Left lobe of liver (tissue), 2 donors: Measurements from ENCODE around the gene PREX1. TPM values are rescaled to one million over a fixed set of nuclear protein-coding genes. Genes with fewer than 3 reads are reported as not detected.
"Not testable (repeated sequence)": the region's sequence is repeated elsewhere in the genome, so short reads cannot be mapped to it uniquely, and the experiment has no call there.

Experiments
- ATAC-seq: fragments of 200-7000 bp; cut with Tn5 transposase; one replicate; pipeline ENCODE4 v1.9.1; 2020; ENCODE audit warnings: mild to moderate bottlenecking, moderate library complexity
- DNase-seq: peaks from one replicate; pipeline ENCODE4 v3.0.0-alpha.2; 2020; ENCODE audit warnings: low spot score
- total RNA-seq: library from RNA; stranded (reverse); gene quantifications from one replicate; pipeline ENCODE4 v1.2.1, GENCODE V29; 2021
- donor health status: DM: no; HTN: no; CAD: no; lungs with moderate emphysema.
- donor health status: DM: no; HTN: yes; CAD: no.

The PREX1 gene
- total RNA-seq, 1 donor from 2014 or later = 5.8 TPM

DNA sequence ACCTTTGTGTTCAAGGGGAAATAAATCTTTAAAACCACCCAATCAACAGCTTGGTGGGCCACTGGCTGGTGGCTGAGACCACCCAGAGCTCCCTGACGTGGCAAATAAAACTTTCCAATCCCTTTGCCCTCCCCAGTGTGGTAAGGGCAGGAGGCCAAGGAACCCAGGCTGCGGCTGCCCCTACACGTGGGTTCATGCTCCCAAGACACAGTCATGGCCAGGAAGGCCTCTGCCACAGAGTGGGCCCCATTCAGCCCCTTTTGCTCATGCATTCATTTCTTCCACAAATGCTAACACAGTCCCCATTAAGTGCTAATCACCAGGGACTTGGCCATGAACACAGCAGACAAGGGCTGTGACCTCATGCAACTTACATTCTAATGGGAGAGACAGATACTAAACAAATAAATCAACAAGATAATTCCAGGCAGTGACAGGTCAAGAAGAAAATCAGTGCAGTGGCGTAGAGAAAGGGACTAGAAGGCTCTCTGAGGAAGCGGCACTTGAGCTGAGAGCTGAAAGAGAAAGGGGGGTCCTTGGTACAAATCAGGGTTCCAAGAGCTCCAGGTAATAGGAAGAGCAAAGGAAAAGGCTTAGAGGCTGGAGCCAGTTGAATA, 13.8 kb downstream of the PREX1 start:
- DNase-seq (no peak), ATAC-seq (no peak)

DNA sequence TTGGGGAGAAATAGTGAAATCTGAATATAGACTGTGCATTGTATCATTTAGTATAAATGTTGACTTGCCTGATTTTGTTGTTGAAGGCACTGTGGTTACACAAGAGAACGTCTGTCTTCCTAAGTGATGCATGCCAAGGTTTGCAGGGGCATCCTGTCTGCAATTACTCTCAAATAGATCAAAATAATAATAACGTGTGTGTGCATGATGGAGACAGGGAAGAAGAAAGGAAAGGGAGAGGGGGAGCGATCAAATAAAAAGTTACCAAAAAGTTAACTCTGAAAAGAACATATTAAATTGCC, 14.4 kb downstream of the PREX1 start:
- ATAC-seq (no peak), DNase-seq (no peak)

DNA sequence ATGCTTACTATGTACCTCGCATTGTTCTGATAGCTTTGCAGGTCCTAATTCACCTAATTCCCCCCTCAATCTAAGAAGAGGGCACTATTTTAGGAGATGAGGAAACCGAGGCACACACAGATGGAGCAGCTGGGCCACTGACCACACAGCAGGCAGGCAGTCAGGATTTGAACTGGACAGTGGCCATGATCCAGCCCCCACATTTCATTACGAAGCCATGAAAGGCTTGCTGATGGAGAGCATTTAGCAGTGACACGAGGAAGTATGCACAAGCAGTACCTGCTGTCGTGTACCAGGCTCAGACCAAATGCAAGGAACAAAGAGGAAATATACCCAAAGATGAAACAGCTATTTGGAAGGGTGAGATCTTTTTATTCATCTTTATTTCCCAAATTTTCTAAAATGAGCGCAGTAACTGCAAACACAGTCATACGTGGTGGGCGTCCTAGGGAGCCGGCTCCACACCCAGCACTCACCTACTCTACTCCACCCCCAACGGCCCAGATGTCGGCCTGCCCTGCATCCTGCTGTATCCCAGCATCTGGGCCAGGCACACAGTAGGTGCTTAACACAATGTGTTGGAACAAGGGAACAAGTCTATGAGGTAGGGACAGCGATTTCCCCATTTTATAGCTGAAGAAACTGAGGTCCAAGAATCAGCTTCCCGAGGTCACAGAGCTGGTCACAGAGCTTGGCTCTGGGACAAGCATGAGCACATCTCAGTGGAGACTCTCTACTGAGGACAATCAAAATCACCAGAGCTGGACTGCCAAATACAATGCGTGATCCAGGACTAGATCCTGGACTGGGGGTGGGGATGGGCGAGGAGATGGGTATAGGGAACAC, 15.0 kb downstream of the PREX1 start:
- DNase-seq (no peak), ATAC-seq (no peak)

DNA sequence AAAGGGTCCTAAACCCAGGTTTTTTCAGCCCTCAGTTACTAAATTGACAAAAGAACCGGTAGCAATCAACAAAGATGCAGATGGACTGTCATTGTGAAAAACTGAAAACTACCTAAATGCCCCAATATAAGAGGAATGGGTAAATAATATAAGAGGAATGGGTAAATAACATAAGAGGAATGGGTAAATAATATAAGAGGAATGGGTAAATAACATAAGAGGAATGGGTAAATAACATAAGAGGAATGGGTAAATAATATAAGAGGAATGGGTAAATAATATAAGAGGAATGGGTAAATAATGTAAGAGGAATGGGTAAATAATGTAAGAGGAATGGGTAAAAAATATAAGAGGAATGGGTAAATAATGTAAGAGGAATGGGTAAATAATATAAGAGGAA, 15.7 kb downstream of the PREX1 start:
- not testable (repeated sequence) for DNase-seq, ATAC-seq

DNA sequence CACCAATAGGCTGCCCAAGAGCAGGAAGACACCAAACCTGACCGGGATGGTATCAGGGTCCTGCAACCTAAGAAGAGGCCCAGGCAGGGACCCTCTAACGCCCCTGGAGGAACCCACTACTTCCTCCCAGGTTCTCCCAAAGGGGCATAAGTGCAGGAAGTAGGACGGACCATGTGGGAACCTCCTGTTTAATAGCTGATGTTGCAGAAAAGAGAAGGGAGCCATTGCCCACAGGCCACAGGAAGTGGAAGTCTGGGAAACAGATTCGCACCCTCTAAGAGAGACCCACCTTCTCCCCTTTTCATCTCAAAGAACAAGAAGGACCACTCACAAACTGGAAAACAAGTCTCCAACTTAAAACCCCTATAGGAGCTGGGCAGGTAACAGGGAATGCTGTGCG, 18.1 kb downstream of the PREX1 start:
- ATAC-seq (no peak), DNase-seq (no peak)

DNA sequence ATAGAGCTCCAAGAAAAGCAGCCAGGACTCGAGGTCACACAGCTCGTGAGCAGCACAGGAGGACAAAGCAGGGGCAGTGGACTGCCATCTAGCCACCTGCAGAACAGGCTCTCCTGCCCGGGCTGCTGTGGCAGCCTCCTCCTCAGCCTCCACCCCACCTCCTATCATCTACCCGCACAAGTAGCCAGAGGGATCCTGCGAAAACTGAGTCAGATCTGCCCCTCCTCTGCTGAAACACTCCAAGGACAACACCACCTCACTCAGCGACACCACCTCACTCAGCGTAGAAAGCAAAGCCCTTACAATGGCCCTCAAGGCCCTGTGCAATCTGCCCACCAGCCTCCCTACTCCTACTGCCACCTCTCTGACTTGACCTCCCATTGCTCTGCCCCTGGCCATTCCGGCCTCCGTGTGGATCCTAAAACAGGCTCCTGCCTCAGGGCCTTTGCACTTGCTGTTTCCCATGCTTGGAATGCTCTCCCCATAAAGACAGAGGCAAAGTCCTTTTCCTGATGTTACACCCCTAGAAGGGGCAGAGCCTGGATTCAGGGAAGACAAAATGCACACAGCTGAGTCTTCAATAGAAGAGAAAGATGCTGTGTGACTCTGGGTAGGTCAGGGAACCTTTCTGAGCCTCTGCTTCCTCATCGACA, 19.3 kb downstream of the PREX1 start:
- ATAC-seq = no peak
- no peak for DNase-seq

DNA sequence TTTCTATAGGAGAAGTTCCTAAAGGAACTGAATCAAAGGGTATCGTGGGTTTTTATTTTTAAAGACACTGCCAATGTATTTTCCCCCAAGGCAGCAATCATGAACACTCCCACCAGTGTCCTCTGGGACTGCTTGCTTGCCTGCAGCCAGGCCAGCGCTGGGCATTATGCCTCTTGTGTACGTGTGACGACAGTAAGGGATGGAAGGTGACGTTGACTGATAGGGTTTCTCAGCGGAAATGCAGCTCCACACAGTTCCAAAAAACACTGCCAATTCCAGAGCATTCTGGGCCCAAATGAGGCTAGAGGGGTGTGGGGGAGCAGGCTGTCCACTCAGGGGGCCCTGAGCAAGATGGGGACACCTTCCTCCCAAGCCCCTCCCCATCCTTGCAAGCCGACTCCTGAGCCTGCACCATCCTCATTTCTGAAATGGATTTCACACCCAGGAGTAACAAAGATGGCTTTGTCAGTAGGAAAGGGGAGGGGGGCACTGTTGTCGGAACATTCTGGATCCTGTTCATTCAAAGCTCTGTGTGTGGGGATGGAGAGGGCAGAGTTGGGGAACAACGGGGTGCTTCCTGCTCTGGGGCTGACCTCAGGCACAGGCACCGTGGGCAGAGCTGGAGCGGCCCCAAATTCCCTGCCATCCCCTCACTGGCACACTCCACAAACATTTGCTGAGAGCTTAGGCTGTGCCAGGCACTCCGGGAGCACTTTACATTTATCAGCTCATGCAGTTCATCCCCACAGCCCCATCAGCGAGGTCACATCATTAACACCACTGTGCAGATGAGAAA, 20.0 kb downstream of the PREX1 start:
- DNase-seq (no peak), ATAC-seq (no peak)

DNA sequence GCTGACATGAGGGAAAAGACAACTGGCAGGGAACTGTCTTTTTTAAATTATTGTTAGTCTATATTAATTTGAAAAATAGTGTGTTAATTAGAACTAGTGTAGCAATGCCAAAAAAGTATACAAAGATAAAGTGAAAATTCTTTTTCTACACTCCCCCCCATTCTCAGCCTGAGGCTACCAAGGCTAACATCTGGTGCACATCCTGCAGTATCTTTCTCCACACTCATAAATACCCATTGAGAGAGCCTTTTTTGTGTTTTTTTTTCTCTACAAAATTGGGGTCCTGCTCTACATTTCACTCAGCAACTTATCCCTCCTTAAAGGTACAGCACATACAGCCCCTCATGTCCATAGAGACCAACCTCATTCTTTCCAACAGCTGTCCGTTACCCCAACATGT, 20.7 kb downstream of the PREX1 start:
- no peak for DNase-seq
- no peak for ATAC-seq

DNA sequence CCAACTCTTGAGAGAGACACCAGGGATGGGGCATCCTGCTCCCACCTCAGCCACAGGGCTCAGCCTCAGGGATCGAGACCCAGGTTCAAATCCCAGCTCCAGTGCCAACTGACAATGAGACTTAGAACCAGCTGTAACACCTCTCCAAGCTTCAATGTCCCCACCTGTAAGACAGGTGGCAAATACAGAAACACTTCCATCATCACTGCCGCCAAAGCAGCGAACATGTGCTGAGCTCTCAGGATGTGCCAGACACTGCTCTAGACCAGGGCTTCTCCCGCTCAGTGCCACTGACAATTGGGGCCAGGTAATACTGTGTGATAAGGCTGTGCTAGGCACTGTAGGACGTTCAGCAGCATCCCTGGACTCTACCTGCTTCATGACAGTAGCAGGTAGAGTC, 22.1 kb downstream of the PREX1 start:
- DNase-seq (no peak), ATAC-seq (no peak)

DNA sequence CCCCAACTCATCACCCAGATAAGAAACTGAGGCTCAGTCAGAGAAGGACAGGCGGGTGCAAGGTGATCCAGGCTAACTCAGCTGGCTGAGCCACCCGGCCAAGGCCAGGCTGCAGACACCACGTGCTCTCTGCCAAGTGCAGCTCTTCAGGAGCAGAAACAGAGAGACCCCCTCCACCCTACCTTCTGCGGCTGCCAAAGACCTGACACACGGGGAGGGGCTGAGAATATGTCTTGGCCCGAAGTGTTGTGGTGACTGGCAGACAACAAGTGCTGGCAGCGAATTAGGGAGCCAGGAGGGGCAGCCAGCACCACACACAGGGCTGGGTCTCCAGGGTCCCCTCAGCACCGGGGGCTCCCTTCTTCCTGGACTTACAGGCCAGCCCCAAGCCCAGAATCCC, 22.5 kb downstream of the PREX1 start:
- no peak for DNase-seq
- ATAC-seq = no peak

DNA sequence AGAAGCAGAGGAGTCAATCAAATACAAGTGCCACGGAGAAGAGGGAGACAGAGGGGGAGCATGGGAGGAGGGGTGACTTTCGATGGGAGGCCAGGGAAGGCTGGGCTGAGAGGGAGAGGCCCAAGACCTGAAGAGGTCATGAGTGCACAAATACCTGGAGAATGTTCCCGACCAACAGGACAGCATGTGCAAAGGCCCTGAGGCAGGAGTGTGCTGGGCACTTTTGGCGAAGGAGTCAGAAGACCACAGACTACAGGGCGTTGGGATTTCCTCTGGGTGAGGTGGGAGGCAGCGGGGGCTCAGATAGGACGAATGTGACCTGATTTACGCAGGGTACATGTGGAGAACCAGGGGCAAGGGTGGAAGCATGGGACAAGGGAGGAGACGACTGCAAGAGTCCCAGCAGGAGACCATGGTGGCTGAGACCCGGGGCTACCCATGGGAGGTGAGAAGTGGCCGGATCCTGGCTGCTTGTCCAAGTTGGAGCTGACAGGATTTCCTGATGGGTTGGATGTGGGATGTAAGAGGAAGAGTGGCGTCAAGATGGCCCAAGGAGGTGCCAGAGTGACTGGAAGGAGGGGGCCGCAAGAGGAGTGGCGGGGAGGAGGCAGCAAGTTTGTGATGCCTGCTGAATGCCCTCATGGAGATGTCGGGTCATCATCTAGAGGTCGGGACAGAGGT, 23.4 kb downstream of the PREX1 start:
- DNase-seq = no peak
- peak; percentile 46 for ATAC-seq

DNA sequence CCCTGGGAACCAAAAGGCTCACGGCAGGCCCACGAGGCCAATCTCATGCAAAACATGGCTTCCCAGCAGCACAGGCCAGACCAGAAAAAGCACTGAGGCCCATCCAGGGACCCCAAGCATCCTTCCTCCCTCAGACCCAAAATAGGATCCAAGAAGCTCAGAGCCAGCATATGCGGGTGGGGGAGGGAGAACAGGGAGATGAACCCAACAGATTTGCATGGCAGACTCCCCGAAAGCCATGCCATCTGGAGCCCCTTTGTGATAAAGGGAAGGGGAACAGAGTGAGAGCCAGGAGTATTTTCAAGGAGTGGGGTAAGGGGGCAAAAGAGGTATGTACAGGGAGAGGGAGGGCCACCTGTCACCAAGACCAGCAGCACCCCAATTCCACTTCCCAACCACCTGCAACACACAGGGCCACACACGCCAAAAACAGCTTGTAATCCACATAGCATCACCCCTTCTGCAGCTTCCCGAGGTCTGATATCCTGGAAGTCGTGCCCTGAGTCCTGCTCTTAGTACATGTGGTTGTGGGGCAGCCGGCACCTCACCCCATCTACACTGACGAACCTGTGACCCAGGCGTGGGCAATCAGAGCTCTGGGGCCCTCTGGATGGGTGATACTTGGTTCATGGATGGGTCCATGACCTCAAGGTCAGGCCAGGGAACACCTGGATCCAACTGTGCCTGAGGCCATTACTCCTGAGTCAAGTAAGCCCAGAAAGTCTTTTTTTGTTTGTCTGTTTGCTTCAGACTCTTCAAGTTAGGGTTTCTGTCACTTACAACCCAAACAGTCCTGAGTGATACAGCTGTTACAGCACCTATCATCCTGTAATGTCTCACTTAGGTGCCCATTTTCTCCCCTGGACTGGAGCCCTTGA, 24.4 kb downstream of the PREX1 start:
- DNase-seq (no peak), ATAC-seq (no peak)

DNA sequence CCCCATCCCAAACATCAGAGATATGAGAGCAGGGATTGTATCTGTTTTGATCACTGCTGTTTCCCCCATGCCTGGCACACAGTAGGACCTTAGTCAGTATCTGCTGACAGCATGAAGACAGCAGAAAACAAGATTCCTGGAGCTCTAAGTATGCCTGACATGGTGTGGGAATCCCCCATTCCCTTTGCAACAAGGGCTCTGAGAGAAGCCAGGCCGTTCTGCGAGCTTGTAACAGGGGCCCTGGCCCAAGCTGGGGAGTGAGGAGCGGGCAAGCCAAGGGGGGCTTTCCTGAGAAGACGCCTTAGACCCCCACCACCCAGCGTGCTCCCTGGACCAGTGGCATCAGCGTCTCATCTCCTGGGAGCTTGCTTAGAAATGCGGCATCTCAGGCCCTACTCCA, 25.2 kb downstream of the PREX1 start:
- DNase-seq = no peak
- no peak for ATAC-seq

DNA sequence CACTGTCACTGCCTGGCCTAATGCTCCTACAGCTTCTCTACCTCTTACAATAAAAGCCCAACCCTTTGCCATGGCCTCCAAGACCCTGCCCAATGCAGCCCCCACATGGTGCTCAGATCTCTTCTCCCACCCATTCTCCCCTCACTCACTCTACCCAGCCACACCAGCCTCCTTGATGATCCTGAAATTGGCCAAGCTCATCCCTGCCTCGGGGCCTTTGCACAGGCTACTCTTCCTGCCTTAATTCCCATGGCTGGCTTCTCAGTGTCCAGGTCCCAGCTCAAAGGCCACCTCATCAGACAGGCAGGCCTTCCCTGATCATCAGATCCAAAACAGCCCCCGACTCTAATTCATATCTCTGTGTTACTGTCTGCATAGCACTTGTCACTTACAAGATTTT, 25.6 kb downstream of the PREX1 start:
- ATAC-seq (no peak), DNase-seq (no peak)

DNA sequence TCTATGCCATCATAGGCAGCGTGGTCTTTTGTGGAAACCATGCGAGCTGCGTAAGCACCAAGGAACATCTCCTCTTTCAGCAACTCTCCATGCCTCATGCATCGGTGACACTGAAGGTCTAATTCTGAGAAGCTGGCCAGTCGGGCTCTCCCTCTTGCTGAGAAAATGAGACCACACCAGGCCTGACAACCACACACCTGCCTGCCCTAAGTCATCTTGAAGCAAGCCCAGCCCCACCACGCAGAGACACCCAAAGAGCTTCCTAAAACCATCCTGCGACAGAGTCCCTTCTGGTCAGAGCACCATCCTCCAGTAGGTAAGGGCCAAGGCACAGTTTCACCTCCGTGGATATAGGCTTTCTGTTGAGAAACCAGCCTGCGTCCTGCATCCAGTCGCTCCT, 26.6 kb downstream of the PREX1 start:
- ATAC-seq (no peak), DNase-seq (no peak)

DNA sequence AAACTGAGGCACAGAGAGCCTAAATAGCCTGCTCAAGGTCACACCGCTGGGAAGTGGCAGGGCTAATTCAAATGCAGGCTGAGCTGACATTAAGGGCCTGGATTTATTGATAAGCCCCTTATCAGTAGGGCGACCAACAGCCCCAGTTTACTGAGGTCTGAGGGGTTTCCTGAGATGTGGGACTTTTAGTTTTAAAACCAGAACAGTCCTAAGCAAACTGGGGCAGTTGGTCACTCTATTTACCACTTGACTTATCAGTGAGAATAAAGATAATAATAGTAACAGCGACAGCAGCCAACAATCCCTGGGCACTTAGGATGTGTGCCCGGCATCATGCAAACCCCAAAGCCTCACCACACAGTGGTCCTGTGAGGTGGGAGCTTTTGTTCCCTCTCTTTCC, 27.6 kb downstream of the PREX1 start:
- ATAC-seq = no peak
- DNase-seq = no peak

DNA sequence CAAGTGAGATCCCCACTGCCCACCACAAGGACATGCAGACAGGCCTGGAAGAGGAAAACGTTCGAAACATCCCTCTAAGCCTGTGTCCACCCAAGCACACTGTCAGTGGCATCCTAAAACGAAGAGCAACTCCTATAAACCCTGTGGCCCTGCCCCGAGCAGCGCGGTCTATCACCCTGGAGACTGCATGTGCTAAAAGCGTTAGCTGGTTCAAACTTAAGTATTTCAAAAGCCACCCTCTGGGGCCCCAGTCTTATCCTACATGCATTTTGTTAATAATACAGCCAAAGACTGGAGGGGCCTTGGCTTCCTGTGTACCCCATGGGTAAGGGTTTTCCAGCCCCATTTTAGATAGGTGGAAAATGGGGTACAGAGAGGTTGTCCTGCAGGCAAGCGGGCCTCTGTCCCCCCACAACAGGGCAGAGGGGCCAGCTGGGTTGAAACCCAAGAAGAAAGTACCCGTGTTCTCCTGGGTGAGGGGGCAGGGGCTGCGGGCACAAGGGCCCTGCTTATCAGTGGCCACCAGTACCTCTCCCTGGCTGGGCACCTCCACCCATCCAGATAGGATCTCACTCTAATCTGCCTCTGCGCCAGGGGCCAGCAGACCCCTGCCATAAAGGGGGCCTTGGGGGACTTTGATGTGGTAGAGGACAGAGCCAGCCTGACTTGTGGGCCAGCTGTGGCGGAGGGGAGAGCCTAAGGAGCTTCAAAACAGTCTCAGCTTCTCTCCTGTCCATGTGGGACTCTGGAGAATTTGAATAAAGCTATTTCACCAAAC, 28.3 kb downstream of the PREX1 start:
- no peak for DNase-seq
- no peak for ATAC-seq

DNA sequence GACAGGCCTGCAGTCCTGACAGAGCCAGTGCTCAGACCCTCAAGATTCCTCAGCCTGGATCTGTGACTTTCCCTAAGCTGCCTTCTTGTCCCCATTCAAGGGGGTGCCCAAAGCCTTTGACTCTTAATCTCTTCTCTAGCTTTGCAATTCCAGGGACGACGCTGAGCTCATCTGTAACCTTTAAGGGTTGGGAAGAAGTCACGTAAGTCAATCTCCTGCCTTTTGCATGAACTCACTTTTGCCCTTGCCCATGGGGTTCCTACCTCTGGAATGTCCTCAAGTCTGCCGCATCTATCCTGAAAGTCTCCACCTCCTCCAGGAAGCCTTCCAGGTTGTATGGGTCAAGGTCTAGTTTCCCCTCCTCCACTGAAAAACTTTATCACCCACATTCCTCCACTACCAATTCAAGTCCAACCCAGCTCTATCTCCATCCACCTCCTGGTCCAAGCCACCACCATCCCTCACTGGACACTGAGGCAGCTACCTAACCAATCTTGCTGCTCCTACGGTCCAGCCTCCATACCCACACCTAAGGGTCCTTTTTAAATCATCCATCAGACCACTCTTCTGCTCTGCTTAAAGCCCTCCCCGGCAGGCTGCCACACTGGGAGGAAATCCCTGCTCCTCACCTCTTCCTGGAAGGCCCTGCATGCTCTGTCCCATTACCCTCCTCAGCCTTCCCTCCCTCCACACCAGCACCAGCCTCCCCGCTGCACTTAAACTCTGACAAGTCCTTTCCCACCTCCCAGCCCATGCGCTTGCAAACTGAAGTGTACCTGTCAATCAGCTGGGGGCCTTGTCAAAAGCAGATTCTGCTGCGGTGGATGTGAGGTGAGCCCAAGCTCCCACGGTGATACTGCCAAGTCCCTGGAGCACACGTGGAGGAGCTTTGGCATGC, 29.7 kb downstream of the PREX1 start:
- ATAC-seq (no peak), DNase-seq (no peak)
